Fibroblast of mammary gland (primary cell): Measurements from ENCODE around the gene PTPN6.

Experiments used
- DNase-seq: peaks from one replicate; pipeline ENCODE4 v3.0.0-alpha.2; 2010; ENCODE audit warnings: low read depth
- H3K4me3 ChIP-seq: 2 replicates; pipeline ENCODE4 v1.5.1; 2011; ENCODE audit warnings: low read depth, mild to moderate bottlenecking, low read length, moderate library complexity; ENCODE audit not compliant: control insufficient read depth
- CTCF ChIP-seq: conservative IDR thresholded peaks from 2 replicates; pipeline ENCODE4 v1.5.1; 2011; ENCODE audit warnings: low read depth, low read length, inconsistent platforms; ENCODE audit not compliant: control insufficient read depth, insufficient read depth

The PTPN6 gene

GRCh38 chr12:6943389-6943721 lies 7.8 kb upstream of the PTPN6 start:
- H3K4me3 ChIP-seq, result peak overlapping the region; percentile 82
- DNase-seq, result peak; percentile 95

GRCh38 chr12:6943722-6944380 lies 7.3 kb upstream of the PTPN6 start, which contains the start of the genes C12orf57 and RNU7-1:
TSS of gene C12orf57 (plus strand) at chr12:6944022. CDS start at chr12:6944122, 100 bp downstream.
TSS of gene RNU7-1 (plus strand) at chr12:6943816.
- peak; percentile 93 for DNase-seq
- no peak for TF ChIP-seq CTCF
- peak within 1 kb of the TSS; percentile 82 for H3K4me3 ChIP-seq

More at GRCh38 chr12:6943389-6943721, 7.8 kb upstream of the PTPN6 start:
- no peak for TF ChIP-seq CTCF

- peak; percentile 84 for TF ChIP-seq CTCF
- peak; percentile 91 for DNase-seq
- peak overlapping the region; percentile 82 for H3K4me3 ChIP-seq
Observed at GRCh38 chr12:6944381-6945186, 6.6 kb upstream of the PTPN6 start.

GRCh38 chr12:6945613-6946012 lies 5.5 kb upstream of the PTPN6 start:
- no peak for DNase-seq
- no peak for TF ChIP-seq CTCF
- no peak overlapping the region for H3K4me3 ChIP-seq

- H3K4me3 ChIP-seq, result no peak overlapping the region
- no peak for DNase-seq
- no peak for TF ChIP-seq CTCF
Observed at GRCh38 chr12:6946033-6946919, 4.9 kb upstream of the PTPN6 start.

- TF ChIP-seq CTCF, result no peak
- no peak overlapping the region for H3K4me3 ChIP-seq
- no peak for DNase-seq
Observed at GRCh38 chr12:6946920-6947374, 4.2 kb upstream of the PTPN6 start.
